SK-MEL-5 (cell line): Measurements from ENCODE around the gene UPF1. TPM values are rescaled to one million over a fixed set of nuclear protein-coding genes. Genes with fewer than 3 reads are reported as not detected.

Source experiments
- DNase-seq: peaks from one replicate; pipeline ENCODE4 v3.0.0-alpha.2; 2016; ENCODE audit warnings: low read depth, low spot score
- in situ Hi-C: cut with HindIII; loops from 2 replicates; pipeline ENCODE4 v1.10.0; 2016; ENCODE audit warnings: low sequenced_read_pairs, high pct_unique_total_duplicates, low pct_unique_long_range_greater_than_20kb
- polyA plus RNA-seq, 2 experiments: library from polyadenylated mRNA; depleted of rRNA; stranded (reverse); fragments of >200 nt; gene quantifications; 2 replicates each; pipeline ENCODE4 v1.2.3, GENCODE V29; 2015
- total RNA-seq: library from RNA; depleted of rRNA; stranded (reverse); fragments of >200 nt; shearing (Covaris generic); gene quantifications from 2 replicates; pipeline ENCODE4 v1.2.3, GENCODE V29; 2014; rRNA removed

Gene UPF1
- 22.4 and 25.7 TPM in 2 replicates for total RNA-seq
- 41.6 and 47.1 TPM in 2 replicates for polyA plus RNA-seq (2015; cell fraction: cytosol; rRNA removed)
- 45.4 and 47.9 TPM in 2 replicates for polyA plus RNA-seq (2015; cell fraction: nucleus; rRNA removed)

- DNase-seq = peak; percentile 87
- in situ Hi-C loops = no loop called here
These were observed at the start of gene UPF1 for GRCh38 chr19:18831524-18832305. Gene UPF1 (plus strand): TSS chr19:18831959. CDS start chr19:18832210, 251 bp downstream.

- in situ Hi-C loops = no loop called here
- no peak for DNase-seq
These were observed 49.1 kb upstream of the UPF1 start for GRCh38 chr19:18782559-18783225.

GRCh38 chr19:18783958-18784785 lies 47.6 kb upstream of the UPF1 start:
- in situ Hi-C loops = no loop called here
- DNase-seq = no peak

- in situ Hi-C loops = no loop called here
- DNase-seq = no peak
These were observed 47.0 kb upstream of the UPF1 start for GRCh38 chr19:18784786-18785120.

- in situ Hi-C loops = no loop called here
- peak; percentile 84 for DNase-seq
These were observed 46.3 kb upstream of the UPF1 start for GRCh38 chr19:18785179-18786124.

GRCh38 chr19:18788529-18789421 lies 43.0 kb upstream of the UPF1 start:
- DNase-seq = no peak
- in situ Hi-C loops = no loop called here

- in situ Hi-C loops = no loop called here
- DNase-seq = no peak
These were observed 42.3 kb upstream of the UPF1 start for GRCh38 chr19:18789422-18789869.

- no peak for DNase-seq
- in situ Hi-C loops = no loop called here
These were observed 41.7 kb upstream of the UPF1 start for GRCh38 chr19:18789883-18790565.

GRCh38 chr19:18790566-18791314 lies 41.0 kb upstream of the UPF1 start, which contains the start of gene COMP:
Gene COMP (minus strand): TSS chr19:18791305. CDS start chr19:18791269, 36 bp downstream.
- in situ Hi-C loops = no loop called here
- DNase-seq = no peak

GRCh38 chr19:18791315-18791678 lies 40.5 kb upstream of the UPF1 start:
- in situ Hi-C loops = no loop called here
- DNase-seq = no peak

- DNase-seq = no peak
- in situ Hi-C loops = no loop called here
These were observed 39.1 kb upstream of the UPF1 start for GRCh38 chr19:18792661-18793060.

- in situ Hi-C loops = no loop called here
These were observed 38.4 kb upstream of the UPF1 start for GRCh38 chr19:18793144-18794028.

GRCh38 chr19:18794029-18794313 lies 37.8 kb upstream of the UPF1 start:
- no peak for DNase-seq
- in situ Hi-C loops = no loop called here

More at GRCh38 chr19:18793144-18794028, 38.4 kb upstream of the UPF1 start:
- no peak for DNase-seq

GRCh38 chr19:18794692-18795091 lies 37.1 kb upstream of the UPF1 start:
- DNase-seq = no peak
- in situ Hi-C loops = no loop called here
